GM19239 (cell line): ENCODE data around the gene GAL.
"Not testable (repeated sequence)": the region's sequence is repeated elsewhere in the genome, so short reads cannot be mapped to it uniquely, and the experiment has no call there.

Experiments used
- DNase-seq: peaks from one replicate; pipeline ENCODE4 v3.0.0; 2011; ENCODE audit warnings: low spot score; ENCODE audit not compliant: insufficient read length
- FAIRE-seq: peaks from 2 replicates; lab custom pipeline; 2011; peaks lifted over from hg19 to GRCh38; lab: Jason Lieb, UNC

GAL gene, protein sequence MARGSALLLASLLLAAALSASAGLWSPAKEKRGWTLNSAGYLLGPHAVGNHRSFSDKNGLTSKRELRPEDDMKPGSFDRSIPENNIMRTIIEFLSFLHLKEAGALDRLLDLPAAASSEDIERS

DNA sequence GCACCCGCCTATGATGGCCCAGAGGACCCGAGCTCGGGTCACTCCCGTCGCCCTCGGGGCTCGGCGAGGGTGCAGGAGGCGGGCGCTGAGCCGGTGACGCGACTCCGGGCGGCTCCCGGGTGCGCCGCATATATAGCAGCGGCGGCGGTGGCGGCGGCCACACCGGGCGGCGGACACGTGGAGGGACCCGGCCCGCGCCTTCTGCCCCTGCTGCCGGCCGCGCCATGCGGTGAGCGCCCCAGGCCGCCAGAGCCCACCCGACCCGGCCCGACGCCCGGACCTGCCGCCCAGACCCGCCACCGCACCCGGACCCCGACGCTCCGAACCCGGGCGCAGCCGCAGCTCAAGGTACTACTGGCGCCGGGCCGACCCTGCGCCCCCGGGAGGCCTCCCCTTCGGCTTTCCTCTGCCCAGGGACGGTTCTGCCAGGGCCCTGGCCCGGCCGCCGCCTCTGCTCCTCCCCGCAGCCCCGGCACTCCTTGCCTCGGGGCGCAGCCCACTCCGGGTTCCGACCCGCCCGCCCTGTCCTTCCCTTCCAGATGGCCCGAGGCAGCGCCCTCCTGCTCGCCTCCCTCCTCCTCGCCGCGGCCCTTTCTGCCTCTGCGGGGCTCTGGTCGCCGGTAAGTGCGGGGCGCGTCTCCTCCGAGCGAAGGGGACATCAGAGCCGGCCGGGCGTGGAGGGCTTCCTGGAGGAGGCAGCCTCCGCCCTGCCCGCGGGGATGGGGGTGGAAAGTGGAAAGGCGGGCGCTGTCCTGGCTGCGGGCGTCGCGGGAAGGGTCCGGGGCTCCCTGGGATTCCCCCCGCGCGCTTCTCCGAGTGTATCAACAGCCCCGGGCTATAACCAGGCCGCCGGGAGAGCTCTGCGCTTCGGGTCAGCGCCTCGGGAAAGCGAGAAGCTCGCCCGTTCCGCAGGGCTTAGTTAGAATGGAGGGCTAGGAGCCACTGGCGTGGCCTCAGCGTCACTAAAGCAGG lies at the start of gene GAL:
Gene GAL (plus strand): TSS at position 160 of the 972 bp plus-strand sequence. CDS start 380 bp downstream, at position 540.
- no peak for FAIRE-seq
- DNase-seq = no peak

- FAIRE-seq = not testable (repeated sequence)
These were observed 49.7 kb upstream of the GAL start for GRCh38 chr11:68634606-68635005.

GRCh38 chr11:68635172-68635571 lies 49.2 kb upstream of the GAL start:
- DNase-seq, FAIRE-seq: not testable (repeated sequence)

More at GRCh38 chr11:68634606-68635005, 49.7 kb upstream of the GAL start:
- DNase-seq = not testable (repeated sequence)

- DNase-seq, FAIRE-seq: not testable (repeated sequence)
These were observed 48.5 kb upstream of the GAL start for GRCh38 chr11:68635883-68636282.

- DNase-seq, FAIRE-seq: not testable (repeated sequence)
These were observed 45.0 kb upstream of the GAL start for GRCh38 chr11:68639322-68639721.

- DNase-seq (no peak), FAIRE-seq (no peak)
These were observed 42.5 kb upstream of the GAL start for GRCh38 chr11:68641880-68642279.

DNA sequence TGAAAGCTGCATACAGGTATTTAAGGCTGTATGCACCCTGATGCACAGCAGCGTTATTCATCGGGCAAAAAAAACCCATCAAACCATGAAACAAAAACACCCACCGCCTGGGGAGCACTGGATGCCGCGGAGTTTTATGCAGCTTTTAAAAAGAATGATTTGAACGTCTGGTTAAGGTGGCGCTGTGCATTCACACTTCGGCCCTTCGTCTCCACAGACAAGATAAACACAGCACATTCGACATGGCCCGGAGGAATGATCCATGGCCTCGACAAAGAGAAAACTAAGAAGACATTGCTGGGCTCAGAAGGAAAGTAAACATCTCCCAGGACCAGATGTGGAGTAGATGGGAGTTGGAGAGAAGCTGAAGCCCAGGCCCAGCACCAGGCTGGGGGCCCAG lies 40.8 kb upstream of the GAL start:
- FAIRE-seq (no peak), DNase-seq (no peak)

GRCh38 chr11:68646832-68647231 lies 37.5 kb upstream of the GAL start:
- FAIRE-seq (no peak), DNase-seq (no peak)

DNA sequence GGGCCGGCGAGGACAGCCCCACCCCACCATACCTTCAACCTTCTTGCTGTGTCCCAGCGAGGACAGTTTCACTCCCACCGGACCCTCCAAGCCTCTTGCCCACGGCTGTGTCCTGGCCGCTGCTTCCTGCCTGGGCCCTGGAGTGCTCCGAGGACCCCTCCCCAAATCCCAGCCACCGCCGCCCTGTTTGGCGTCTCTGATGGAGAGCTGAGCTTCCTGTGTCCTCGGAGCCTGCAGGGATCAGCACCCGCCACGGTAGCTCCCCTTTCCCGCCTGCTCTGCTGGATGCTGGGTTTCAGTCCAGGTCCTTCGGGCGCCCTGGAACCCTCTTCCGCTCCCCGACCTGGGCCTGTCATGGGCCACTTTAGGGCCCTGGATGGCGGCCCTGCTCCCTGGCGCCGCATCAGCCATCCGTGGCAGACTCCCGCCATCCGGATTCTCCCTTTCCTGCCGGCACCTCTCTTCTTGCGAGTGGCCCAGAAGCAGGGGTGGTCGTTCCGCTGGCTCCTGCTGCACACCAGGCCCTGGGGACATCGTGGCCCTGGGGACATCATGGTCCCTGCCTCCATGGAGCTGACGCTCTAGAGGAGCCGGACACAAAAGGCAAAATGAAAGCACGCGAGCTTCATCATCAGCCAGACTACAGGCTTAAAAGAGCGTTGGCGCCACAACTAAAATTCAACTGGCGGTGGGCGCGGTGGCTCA lies 34.3 kb upstream of the GAL start:
- no peak for DNase-seq
- FAIRE-seq = no peak

DNA sequence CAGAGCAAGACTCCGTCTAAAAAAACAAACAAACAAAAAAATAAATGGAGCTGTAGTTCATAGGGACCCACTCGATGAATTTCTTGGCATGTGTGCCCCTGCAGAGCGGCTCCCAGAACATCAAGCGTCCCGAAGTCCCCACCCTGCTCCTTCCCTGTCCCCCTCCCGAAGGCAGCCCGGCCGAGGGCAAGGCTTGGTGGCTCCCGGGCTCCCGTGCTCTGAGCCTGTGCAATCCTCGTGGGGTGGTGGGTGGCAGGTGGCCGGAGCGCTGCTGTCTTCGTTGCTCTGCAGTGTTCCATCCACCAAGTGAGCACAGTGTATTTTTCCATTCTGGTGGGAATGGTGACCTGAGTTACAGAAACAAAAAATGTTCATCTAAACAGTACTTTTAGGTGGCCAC lies 33.5 kb upstream of the GAL start:
- FAIRE-seq (no peak), DNase-seq (no peak)

DNA sequence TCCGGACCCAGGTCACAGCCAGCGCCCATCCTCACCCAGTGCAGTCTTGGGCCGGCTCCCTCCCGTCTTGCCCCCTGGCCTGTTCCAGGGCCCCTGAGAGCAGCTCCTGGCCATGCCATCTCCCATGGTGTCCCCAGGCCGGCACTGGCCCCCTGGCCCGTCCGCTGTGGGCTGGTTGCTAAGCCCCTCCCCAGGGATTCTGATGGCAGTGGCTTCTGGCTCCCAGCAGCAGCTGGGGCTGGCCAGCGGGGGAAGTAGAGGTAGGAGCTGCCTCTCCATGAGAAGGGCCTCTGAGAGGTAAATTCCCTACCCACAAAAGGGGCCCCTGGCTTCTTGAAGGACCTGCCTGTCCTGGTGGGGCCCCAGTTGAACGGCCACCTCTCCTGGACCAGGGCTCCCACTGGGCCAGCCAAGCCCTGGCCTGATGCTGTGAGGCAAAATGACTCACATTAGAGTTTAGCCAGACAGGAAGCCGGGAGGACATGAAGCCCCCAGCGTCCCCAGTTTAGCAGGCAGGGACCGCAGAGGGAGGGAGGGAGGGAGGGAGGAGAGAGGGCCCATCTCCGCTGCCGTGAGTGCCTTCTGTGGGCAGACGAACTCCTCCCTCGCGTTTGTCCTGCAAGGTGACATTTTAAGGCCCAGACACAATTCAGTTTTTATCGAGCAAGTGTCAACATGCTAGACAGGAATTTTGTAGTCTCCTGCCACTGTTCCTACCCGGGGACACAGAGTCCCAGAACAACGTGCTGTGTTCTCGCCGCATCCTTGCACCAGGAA lies 32.9 kb upstream of the GAL start:
- FAIRE-seq (no peak), DNase-seq (no peak)

GRCh38 chr11:68651985-68652682 lies 32.2 kb upstream of the GAL start:
- no peak for FAIRE-seq

GRCh38 chr11:68652683-68653156 lies 31.6 kb upstream of the GAL start:
- DNase-seq = no peak
- FAIRE-seq = no peak

More at GRCh38 chr11:68651985-68652682, 32.2 kb upstream of the GAL start:
- DNase-seq = no peak

GRCh38 chr11:68653486-68654430 lies 30.6 kb upstream of the GAL start:
- no peak for DNase-seq
- no peak for FAIRE-seq

GRCh38 chr11:68654978-68655377 lies 29.4 kb upstream of the GAL start:
- FAIRE-seq (no peak), DNase-seq (no peak)

- DNase-seq = no peak
- no peak for FAIRE-seq
These were observed 28.9 kb upstream of the GAL start for GRCh38 chr11:68655406-68655805.

DNA sequence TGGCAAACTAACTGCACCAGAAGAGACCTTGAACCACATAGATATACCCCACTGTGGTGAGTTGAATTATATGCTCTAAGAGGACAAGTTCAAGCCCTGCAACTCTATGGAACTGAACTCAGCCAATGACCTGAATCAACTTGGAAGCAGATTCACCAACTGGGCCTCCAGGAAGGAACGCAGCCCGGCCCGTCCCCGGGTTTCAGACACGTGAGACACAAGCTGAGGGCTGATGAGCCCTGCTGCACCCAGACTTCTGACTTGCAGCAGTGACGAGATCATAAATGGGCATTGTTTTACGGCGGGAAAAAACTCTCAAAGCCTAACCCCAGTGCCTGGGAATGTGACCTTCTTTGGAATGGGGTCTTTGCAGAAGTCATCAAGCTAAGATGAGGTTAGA lies 28.5 kb upstream of the GAL start:
- DNase-seq (no peak), FAIRE-seq (no peak)
